ENCODE data around the gene FSCN2.
A peak's percentile ranks its signal among the peaks of the same experiment; 100 is the strongest.

DNA sequence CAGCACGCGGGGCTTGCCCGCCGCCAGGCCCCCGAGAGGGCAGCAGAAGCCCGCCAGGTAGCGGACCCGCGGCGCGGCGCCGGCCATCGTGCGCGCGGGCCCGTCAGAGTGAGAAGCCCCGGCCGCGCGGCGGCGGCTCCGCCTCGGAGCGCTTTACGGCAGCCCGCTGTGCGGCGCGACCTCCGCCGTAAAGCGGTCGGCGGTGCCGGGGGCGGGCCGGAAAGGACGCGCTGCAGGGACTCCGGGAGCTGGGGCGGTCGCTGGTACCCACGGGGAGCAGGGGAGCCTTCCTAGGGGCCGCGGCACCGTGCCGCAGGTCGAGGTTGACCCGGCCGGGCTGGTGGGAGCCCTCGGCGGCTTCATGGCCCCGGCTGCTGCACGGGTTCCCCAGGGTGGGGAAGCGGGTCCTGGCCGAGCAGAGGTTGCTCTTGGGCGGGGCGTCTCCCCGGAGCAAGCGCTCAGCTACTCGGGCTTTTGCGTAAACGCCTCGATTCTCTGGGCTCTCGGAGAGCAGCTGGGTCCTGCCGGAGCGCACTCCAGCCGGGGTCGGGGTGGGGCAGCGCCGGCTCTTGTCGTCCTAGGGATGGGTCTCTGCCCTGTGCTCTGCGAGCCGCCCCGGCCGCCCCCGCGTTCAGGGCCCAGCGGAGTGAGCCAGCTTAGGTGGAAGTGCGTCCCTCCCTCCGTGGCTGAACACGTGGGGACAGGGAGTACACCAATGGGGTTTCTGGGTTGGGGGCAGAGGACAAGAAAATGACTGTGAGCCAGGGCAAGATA, 24.3 kb downstream of the FSCN2 start, which contains the start of gene FAAP100:
- TF ChIP-seq, protein P1, sequence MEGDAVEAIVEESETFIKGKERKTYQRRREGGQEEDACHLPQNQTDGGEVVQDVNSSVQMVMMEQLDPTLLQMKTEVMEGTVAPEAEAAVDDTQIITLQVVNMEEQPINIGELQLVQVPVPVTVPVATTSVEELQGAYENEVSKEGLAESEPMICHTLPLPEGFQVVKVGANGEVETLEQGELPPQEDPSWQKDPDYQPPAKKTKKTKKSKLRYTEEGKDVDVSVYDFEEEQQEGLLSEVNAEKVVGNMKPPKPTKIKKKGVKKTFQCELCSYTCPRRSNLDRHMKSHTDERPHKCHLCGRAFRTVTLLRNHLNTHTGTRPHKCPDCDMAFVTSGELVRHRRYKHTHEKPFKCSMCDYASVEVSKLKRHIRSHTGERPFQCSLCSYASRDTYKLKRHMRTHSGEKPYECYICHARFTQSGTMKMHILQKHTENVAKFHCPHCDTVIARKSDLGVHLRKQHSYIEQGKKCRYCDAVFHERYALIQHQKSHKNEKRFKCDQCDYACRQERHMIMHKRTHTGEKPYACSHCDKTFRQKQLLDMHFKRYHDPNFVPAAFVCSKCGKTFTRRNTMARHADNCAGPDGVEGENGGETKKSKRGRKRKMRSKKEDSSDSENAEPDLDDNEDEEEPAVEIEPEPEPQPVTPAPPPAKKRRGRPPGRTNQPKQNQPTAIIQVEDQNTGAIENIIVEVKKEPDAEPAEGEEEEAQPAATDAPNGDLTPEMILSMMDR (IDR thresholded peaks at IDR 0.05): peak in 1 of 6 experiments; percentile 10
- TF ChIP-seq POLR2A (IDR thresholded peaks at IDR 0.05): peak; percentile 55 to 75

All from Peyer's patch (tissue), 4 donors.